ENCODE data around the gene IER3IP1. TPM values are rescaled to one million over a fixed set of nuclear protein-coding genes. Genes with fewer than 3 reads are reported as not detected.
A peak's percentile ranks its signal among the peaks of the same experiment; 100 is the strongest.

IER3IP1 gene, protein sequence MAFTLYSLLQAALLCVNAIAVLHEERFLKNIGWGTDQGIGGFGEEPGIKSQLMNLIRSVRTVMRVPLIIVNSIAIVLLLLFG
- total RNA-seq (2022) = 14.1 and 14.5 TPM in 2 replicates
- percentile 88 among the genes with signal in this experiment for Bru-seq, nascent RNA
- BruChase-seq, experiment 1, labeled RNA remaining after a 6-hour chase = percentile 99 among the genes with signal in this experiment
- BruChase-seq, experiment 2, labeled RNA remaining after a 2-hour chase = percentile 97 among the genes with signal in this experiment
- long read RNA-seq, transcript IER3IP1-201 (3 exons, 3,689 nt) = major isoform, 223 of 223 reads
- long read RNA-seq, partial matches to known transcripts = 0 of 223 reads
- long read RNA-seq, other reads (novel, unspliced or antisense) = 0 of 223 reads

DNA sequence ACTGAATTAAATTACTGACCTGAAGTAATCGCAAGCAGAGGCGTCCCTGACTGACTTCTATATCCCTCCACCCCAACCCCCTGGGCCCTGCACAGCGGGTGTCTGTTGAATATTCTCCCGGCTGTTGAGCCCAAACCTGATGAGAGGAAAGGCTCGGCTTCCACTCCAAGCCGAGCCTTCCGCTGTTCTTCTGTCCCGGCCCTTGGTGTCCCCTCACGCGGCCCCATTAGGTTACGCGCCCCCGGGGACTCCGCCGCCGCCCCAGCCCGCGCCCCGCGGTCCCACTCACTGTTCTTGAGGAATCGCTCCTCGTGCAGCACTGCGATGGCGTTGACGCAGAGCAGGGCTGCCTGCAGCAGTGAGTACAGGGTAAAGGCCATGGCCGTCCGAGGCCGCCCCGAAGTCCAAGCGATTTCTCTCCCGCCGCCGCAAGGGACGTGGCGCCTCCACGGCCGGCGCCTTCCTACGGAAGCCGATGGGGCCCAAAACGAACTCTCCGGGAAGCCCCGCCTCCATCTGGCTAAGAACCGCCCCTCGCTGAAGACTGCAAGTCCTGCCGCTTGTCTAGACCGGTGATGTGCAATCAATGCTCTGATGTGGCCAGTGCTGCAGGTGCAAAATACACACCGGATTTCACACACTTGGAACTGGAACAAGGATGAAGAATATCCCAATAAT lies at the start of gene IER3IP1:
Gene IER3IP1 (minus strand): TSS at position 467 of the 678 bp plus-strand sequence. CDS start 87 bp downstream, at position 380.
- Mint-ChIP-seq H3K27me3 (ENCODE audit: insufficient read depth, unreplicated experiment) (no peaks in the 10 kb centered on the region), H3K4me3 (ENCODE audit: unreplicated experiment) (no peak within 1 kb of the TSS), H3K9me3 (ENCODE audit: unreplicated experiment) (no peaks in the 10 kb centered on the region), H3K27ac (ENCODE audit: low read depth, unreplicated experiment) (no peak within 1 kb of the TSS), H3K4me1 (ENCODE audit: insufficient read depth, unreplicated experiment) (no peaks in the 10 kb centered on the region), H3K36me3 (ENCODE audit: insufficient read depth, unreplicated experiment) (no peaks in the 10 kb centered on the region)
- no TSS peak for BruUV-seq (replicated peaks)
- intact Hi-C loops (cut with micrococcal nuclease) = no loop called here
- CTCF ChIA-PET = interaction anchor here (0.7 kb wide), 1 partner anchor 29 kb away, joined by 3 read pairs; no protein-coding TSS in a partner anchor
- peak; percentile 89 for DNase-seq (ENCODE audit: unreplicated experiment)
- TF ChIP-seq CTCF (IDR thresholded peaks at IDR 0.05; ENCODE audit: unreplicated experiment) = no peak
- POLR2A ChIA-PET = interaction anchor here (1.3 to 3.0 kb wide), 3 partner anchors 8 to 26 kb away, joined by 3 to 32 read pairs (median 18); partner anchors contain the start of gene HDHD2

DNA sequence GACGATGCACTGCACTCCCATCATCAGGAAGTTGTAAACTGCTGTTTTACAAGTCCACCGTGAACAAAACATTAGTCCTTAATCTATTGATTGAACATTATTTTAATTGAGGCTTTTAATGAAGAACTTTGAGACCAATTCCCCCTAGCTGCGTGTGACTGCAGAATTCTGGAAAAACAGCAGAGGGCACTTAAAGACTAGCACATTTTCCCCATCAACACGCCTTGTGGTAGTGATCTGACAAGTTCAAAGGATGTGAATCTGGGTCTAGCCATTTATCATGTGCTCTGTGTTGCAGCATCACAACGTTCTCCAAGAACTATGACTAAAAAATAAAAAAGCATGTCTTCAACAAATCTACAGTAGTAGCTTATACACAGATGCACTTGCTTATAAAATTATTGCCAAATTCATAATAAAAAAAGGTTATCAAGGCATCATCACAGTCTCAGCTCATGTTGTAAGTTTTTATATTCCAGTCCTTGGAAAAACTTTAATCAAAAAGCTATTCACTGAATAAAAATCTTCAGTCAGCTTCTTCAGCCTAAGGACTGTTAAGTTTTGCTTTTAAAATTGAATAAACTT lies 39.5 kb upstream of the IER3IP1 start:
- Mint-ChIP-seq H3K27me3 (ENCODE audit: insufficient read depth, unreplicated experiment) (peaks cover 82% of the 10 kb centered on the region), H3K36me3 (ENCODE audit: insufficient read depth, unreplicated experiment) (no peaks in the 10 kb centered on the region), H3K4me1 (ENCODE audit: insufficient read depth, unreplicated experiment) (no peaks in the 10 kb centered on the region), H3K9me3 (ENCODE audit: unreplicated experiment) (no peaks in the 10 kb centered on the region), H3K4me3 (ENCODE audit: unreplicated experiment) (no peak overlapping the region), H3K27ac (ENCODE audit: low read depth, unreplicated experiment) (no peak overlapping the region)
- CTCF ChIA-PET = interaction anchor here (0.6 to 5.5 kb wide), 45 partner anchors 9 to 1874 kb away, joined by 3 to 88 read pairs (median 4); no protein-coding TSS in a partner anchor
- intact Hi-C loops (cut with micrococcal nuclease) = loop anchor here (1.0 to 10.0 kb wide), 3 partner anchors 68 to 809 kb away; no protein-coding TSS in a partner anchor
- TF ChIP-seq CTCF (IDR thresholded peaks at IDR 0.05; ENCODE audit: unreplicated experiment) = peak; percentile 59
- DNase-seq (ENCODE audit: unreplicated experiment) = peak; percentile 61
- BruUV-seq (replicated peaks) = no TSS peak
- POLR2A ChIA-PET = interaction anchor here (0.6 to 1.5 kb wide), 2 partner anchors 13 to 76 kb away, joined by 3 read pairs; no protein-coding TSS in a partner anchor

DNA sequence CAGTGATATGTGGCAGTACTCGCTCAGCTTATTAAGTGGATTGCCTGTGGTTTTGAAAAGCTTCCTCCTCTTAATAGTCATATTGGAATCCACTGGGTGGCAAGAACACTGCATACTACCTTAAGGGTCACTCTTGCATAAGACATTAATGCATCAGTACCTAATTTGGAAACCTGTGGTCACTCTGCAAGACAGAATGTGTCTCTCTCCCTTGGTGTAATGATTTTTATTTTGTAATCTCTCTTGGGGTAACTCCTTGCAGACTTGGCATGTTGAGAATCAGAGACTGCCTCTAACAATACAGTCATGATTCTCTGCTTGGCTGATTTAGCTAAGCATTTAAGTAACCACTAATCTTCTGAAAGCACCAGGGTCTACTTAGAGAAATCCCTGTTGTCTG lies 33.0 kb upstream of the IER3IP1 start:
- Mint-ChIP-seq H3K9me3 (ENCODE audit: unreplicated experiment) (no peaks in the 10 kb centered on the region), H3K36me3 (ENCODE audit: insufficient read depth, unreplicated experiment) (no peaks in the 10 kb centered on the region), H3K27ac (ENCODE audit: low read depth, unreplicated experiment) (no peak overlapping the region), H3K27me3 (ENCODE audit: insufficient read depth, unreplicated experiment) (peaks cover 82% of the 10 kb centered on the region), H3K4me3 (ENCODE audit: unreplicated experiment) (no peak overlapping the region), H3K4me1 (ENCODE audit: insufficient read depth, unreplicated experiment) (no peaks in the 10 kb centered on the region)
- no peak for TF ChIP-seq CTCF (IDR thresholded peaks at IDR 0.05; ENCODE audit: unreplicated experiment)
- ChIA-PET POLR2A (interaction anchor here (0.7 kb wide), 1 partner anchor 951 kb away, joined by 3 read pairs; no protein-coding TSS in a partner anchor), CTCF (interaction anchor here (0.6 to 10.5 kb wide), 11 partner anchors 14 to 547 kb away, joined by 3 to 164 read pairs (median 4); no protein-coding TSS in a partner anchor)
- no TSS peak for BruUV-seq (replicated peaks)
- DNase-seq (ENCODE audit: unreplicated experiment) = peak; percentile 4
- intact Hi-C loops (cut with micrococcal nuclease) = no loop called here
